H9 (cell line): ENCODE data around the gene TNNI3. TPM values are rescaled to one million over a fixed set of nuclear protein-coding genes. Genes with fewer than 3 reads are reported as not detected.
A peak's percentile ranks its signal among the peaks of the same experiment; 100 is the strongest.

Source experiments
- DNase-seq: peaks from one replicate; pipeline ENCODE4 v3.0.0-alpha.2; 2017
- H2AFZ ChIP-seq: one replicate; pipeline ENCODE4 v1.6.1; 2013; ENCODE audit warnings: mild to moderate bottlenecking, low read length, control low read depth, moderate library complexity
- H2AK5ac ChIP-seq: 2 replicates; pipeline ENCODE4 v1.6.1; 2013; ENCODE audit warnings: low read length, control low read depth, mixed read lengths; ENCODE audit not compliant: insufficient read length
- H2BK120ac ChIP-seq: one replicate; pipeline ENCODE4 v1.6.1; 2013; ENCODE audit warnings: low read depth, mild to moderate bottlenecking, low read length, control low read depth, inconsistent platforms; ENCODE audit not compliant: poor library complexity, severe bottlenecking
- H2BK12ac ChIP-seq: 2 replicates; pipeline ENCODE4 v1.6.1; 2013; ENCODE audit warnings: low read length, control low read depth, mixed read lengths, low read depth; ENCODE audit not compliant: insufficient read length
- H2BK15ac ChIP-seq: 2 replicates; pipeline ENCODE4 v1.6.1; 2013; ENCODE audit warnings: low read depth, low read length, control low read depth
- H2BK20ac ChIP-seq: one replicate; pipeline ENCODE4 v1.6.1; 2013; ENCODE audit warnings: low read depth, mild to moderate bottlenecking, low read length, control low read depth, inconsistent platforms; ENCODE audit not compliant: poor library complexity, severe bottlenecking
- H2BK5ac ChIP-seq: 2 replicates; pipeline ENCODE4 v1.6.1; 2013; ENCODE audit warnings: low read length, control low read depth, mixed read lengths; ENCODE audit not compliant: insufficient read length
- H3K14ac ChIP-seq: 2 replicates; pipeline ENCODE4 v1.6.1; 2013; ENCODE audit warnings: low read length, control low read depth; ENCODE audit not compliant: insufficient read depth
- H3K18ac ChIP-seq: 2 replicates; pipeline ENCODE4 v1.6.1; 2013; ENCODE audit warnings: low read depth, mild to moderate bottlenecking, mixed read lengths, low read length, control low read depth; ENCODE audit not compliant: insufficient read length
- H3K23ac ChIP-seq: 2 replicates; pipeline ENCODE4 v1.6.1; 2013; ENCODE audit warnings: low read length, control low read depth, mixed read lengths, low read depth; ENCODE audit not compliant: insufficient read length
- H3K23me2 ChIP-seq: 2 replicates; pipeline ENCODE4 v1.6.1; 2013; ENCODE audit warnings: low read depth, mild to moderate bottlenecking, mixed read lengths, low read length, control low read depth; ENCODE audit not compliant: insufficient read length, poor library complexity, severe bottlenecking
- H3K27ac ChIP-seq: 2 replicates; pipeline ENCODE4 v1.5.1; 2013; ENCODE audit warnings: low read length, control low read depth, mixed read lengths, low read depth; ENCODE audit not compliant: insufficient read length
- H3K27me3 ChIP-seq: 2 replicates; pipeline ENCODE4 v1.6.1; 2013; ENCODE audit warnings: low read length, control low read depth, inconsistent platforms; ENCODE audit not compliant: insufficient read depth
- H3K4ac ChIP-seq: 2 replicates; pipeline ENCODE4 v1.6.1; 2013; ENCODE audit warnings: low read depth, mild to moderate bottlenecking, control low read depth, inconsistent platforms, low read length, moderate library complexity
- H3K4me1 ChIP-seq: 2 replicates; pipeline ENCODE4 v1.6.1; 2013; ENCODE audit warnings: low read length, control low read depth, inconsistent platforms; ENCODE audit not compliant: insufficient read depth
- H3K4me2 ChIP-seq: 2 replicates; pipeline ENCODE4 v1.6.1; 2013; ENCODE audit warnings: low read length, control low read depth, mixed read lengths; ENCODE audit not compliant: insufficient read length, insufficient read depth
- H3K56ac ChIP-seq: 2 replicates; pipeline ENCODE4 v1.6.1; 2013; ENCODE audit warnings: low read depth, mild to moderate bottlenecking, mixed read lengths, low read length, control low read depth; ENCODE audit not compliant: insufficient read length
- H3K79me1 ChIP-seq: 2 replicates; pipeline ENCODE4 v1.6.1; 2013; ENCODE audit warnings: low read depth, mild to moderate bottlenecking, moderate library complexity, low read length, control low read depth, inconsistent platforms; ENCODE audit not compliant: insufficient read depth, poor library complexity, severe bottlenecking
- H3K79me2 ChIP-seq: 2 replicates; pipeline ENCODE4 v1.6.1; 2013; ENCODE audit warnings: low read length, control low read depth, inconsistent platforms; ENCODE audit not compliant: insufficient read depth
- H3K9ac ChIP-seq: 2 replicates; pipeline ENCODE4 v1.6.1; 2013; ENCODE audit warnings: low read length, control low read depth, mixed read lengths; ENCODE audit not compliant: insufficient read length; ENCODE audit errors: extremely low read depth
- H3K9me3 ChIP-seq: one replicate; pipeline ENCODE4 v1.6.1; 2013; ENCODE audit warnings: low read depth, low read length, inconsistent platforms; ENCODE audit not compliant: control insufficient read depth
- H3T11ph ChIP-seq: one replicate; pipeline ENCODE4 v1.6.1; 2013; ENCODE audit warnings: mild to moderate bottlenecking, low read length, control low read depth, inconsistent platforms
- H4K20me1 ChIP-seq: one replicate; pipeline ENCODE4 v1.6.1; 2013; ENCODE audit not compliant: control insufficient read depth, insufficient read length, insufficient read depth
- H4K5ac ChIP-seq: 2 replicates; pipeline ENCODE4 v1.6.1; 2013; ENCODE audit warnings: low read depth, mild to moderate bottlenecking, mixed read lengths, low read length, control low read depth; ENCODE audit not compliant: insufficient read length
- H4K8ac ChIP-seq: replicated peaks from 2 replicates; pipeline ENCODE4 v1.6.1; 2013; ENCODE audit warnings: low read length, control low read depth, mixed read lengths, low read depth; ENCODE audit not compliant: insufficient read length
- H4K91ac ChIP-seq: 2 replicates; pipeline ENCODE4 v1.6.1; 2013; ENCODE audit warnings: low read depth, mild to moderate bottlenecking, moderate library complexity, mixed read lengths, low read length, control low read depth; ENCODE audit not compliant: insufficient read length
- H3K27ac Mint-ChIP-seq, 3 experiments: 2 replicates in 2 of 3; 3 replicates in 1 of 3; pipeline ENCODE4 v1.8.0; 2020 to 2021; ENCODE audit warnings: mixed read lengths in 3 of 3, mild to moderate bottlenecking in 1 of 3, moderate library complexity in 1 of 3
- H3K27me3 Mint-ChIP-seq: 2 replicates; pipeline ENCODE4 v1.8.0; 2021; ENCODE audit warnings: low read depth, mild to moderate bottlenecking, moderate library complexity, mixed read lengths
- H3K36me3 Mint-ChIP-seq, 3 experiments: 2 replicates in 2 of 3; 3 replicates in 1 of 3; pipeline ENCODE4 v1.8.0; 2020 to 2021; ENCODE audit warnings: low read depth in 3 of 3, mixed read lengths in 3 of 3; ENCODE audit not compliant: insufficient read depth in 1 of 3
- H3K4me1 Mint-ChIP-seq, 2 experiments: 2 replicates each; pipeline ENCODE4 v1.8.0; 2020; ENCODE audit warnings: mixed read lengths in 2 of 2
- H3K4me3 Mint-ChIP-seq, 2 experiments: 2 replicates in 1 of 2; 3 replicates in 1 of 2; pipeline ENCODE4 v1.8.0; 2020 to 2021; ENCODE audit warnings: mild to moderate bottlenecking in 2 of 2, mixed read lengths in 2 of 2, moderate library complexity in 1 of 2
- H3K9me3 Mint-ChIP-seq, 2 experiments: 2 replicates in 1 of 2; 3 replicates in 1 of 2; pipeline ENCODE4 v1.8.0; 2020; ENCODE audit warnings: mild to moderate bottlenecking in 2 of 2, mixed read lengths in 2 of 2, moderate library complexity in 1 of 2
- WGBS: extraction: QIAGEN DNeasy Blood & Tissue Kit; methylation state at CpG from one replicate; pipeline ENCODE4 v1.1.7; 2013; ENCODE audit warnings: missing lambda C conversion rate, low lambda C conversion rate, mixed read lengths; ENCODE audit not compliant: insufficient read length; ENCODE audit errors: extremely low coverage; 5-methylcytosine and 5-hydroxymethylcytosine counted together
- total RNA-seq: library from RNA; stranded (reverse); gene quantifications from 2 replicates; pipeline ENCODE4 v1.2.1, GENCODE V29; 2021
- TF ChIP-seq, protein P1 (sequence below): fragments of 200-600 bp; sonication (generic); conservative IDR thresholded peaks from 3 replicates; pipeline ENCODE4 v1.8.0; 2021; ENCODE audit warnings: antibody characterized with exemption, mild to moderate bottlenecking

TNNI3 gene
- total RNA-seq, 1 experiment from 2014 or later = 36.9 TPM

DNA sequence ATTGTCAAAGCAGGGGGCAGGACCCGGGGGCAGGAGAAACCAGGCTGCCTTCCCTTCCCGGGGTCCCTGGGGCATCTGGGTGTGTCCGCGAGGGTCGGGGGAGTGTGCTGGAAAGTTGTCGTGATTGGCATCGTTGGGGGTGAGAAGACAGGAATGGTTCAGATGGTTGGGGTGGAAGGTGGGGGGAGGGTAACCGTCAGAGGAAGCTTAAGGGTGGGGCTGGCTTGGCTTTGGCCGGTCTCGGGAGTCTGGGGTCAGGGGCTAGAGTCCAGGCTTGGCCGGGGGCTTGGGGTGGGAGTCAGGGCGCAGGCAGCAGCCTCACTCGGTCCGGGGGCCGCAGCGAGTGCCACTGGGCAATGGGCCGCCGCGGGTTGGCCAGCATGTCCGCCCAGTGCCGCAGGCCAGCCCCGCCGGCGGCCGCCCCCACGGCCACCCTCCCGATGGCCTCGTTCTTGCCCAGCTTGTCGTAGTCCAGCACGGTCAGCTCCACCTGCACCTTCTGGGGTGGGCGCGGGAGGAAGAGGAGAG is 15.7 kb upstream of the TNNI3 start:
- peaks cover 23% of the 10 kb centered on the region for H3K23me2 ChIP-seq
- no peaks in the 10 kb centered on the region for H3K79me1 ChIP-seq
- no peak overlapping the region for H2BK12ac ChIP-seq
- H3K4ac ChIP-seq = no peak overlapping the region
- H2BK120ac ChIP-seq = no peak overlapping the region
- TF ChIP-seq, protein P1, sequence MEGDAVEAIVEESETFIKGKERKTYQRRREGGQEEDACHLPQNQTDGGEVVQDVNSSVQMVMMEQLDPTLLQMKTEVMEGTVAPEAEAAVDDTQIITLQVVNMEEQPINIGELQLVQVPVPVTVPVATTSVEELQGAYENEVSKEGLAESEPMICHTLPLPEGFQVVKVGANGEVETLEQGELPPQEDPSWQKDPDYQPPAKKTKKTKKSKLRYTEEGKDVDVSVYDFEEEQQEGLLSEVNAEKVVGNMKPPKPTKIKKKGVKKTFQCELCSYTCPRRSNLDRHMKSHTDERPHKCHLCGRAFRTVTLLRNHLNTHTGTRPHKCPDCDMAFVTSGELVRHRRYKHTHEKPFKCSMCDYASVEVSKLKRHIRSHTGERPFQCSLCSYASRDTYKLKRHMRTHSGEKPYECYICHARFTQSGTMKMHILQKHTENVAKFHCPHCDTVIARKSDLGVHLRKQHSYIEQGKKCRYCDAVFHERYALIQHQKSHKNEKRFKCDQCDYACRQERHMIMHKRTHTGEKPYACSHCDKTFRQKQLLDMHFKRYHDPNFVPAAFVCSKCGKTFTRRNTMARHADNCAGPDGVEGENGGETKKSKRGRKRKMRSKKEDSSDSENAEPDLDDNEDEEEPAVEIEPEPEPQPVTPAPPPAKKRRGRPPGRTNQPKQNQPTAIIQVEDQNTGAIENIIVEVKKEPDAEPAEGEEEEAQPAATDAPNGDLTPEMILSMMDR = no peak
- Mint-ChIP-seq H3K9me3 (peaks cover 0 to 8% of the 10 kb centered on the region in 2 experiments; a peak in 4 of 5 replicates), H3K4me3 (peak overlapping the region; percentile 66 to 92), H3K27me3 (peaks cover 84% of the 10 kb centered on the region), H3K27ac (peak overlapping the region in 1 of 3 experiments; percentile 74; a peak in 1 of 7 replicates), H3K36me3 (no peaks in the 10 kb centered on the region), H3K4me1 (peaks cover 29 to 45% of the 10 kb centered on the region in 2 experiments)
- no peak overlapping the region for H3K56ac ChIP-seq
- no peak overlapping the region for H2BK5ac ChIP-seq
- no peak overlapping the region for H4K5ac ChIP-seq
- no peak overlapping the region for H4K91ac ChIP-seq
- peak overlapping the region; percentile 32 for H3K4me2 ChIP-seq
- no peaks in the 10 kb centered on the region for H3K27me3 ChIP-seq
- no peak overlapping the region for H3K14ac ChIP-seq
- no peaks in the 10 kb centered on the region for H3K79me2 ChIP-seq
- peaks cover 2% of the 10 kb centered on the region; the same call in 1 of the 2 replicates for H3K4me1 ChIP-seq
- no peak overlapping the region for H2BK20ac ChIP-seq
- H2AK5ac ChIP-seq = no peak overlapping the region
- H3T11ph ChIP-seq = no peak overlapping the region
- H2BK15ac ChIP-seq = no peak overlapping the region
- WGBS = no CpG with 5 or more reads among the region's 32 CpGs
- H2AFZ ChIP-seq = no peak overlapping the region
- DNase-seq = no peak
- no peaks in the 10 kb centered on the region for H4K20me1 ChIP-seq
- H4K8ac ChIP-seq = no peak overlapping the region
- no peak overlapping the region for H3K23ac ChIP-seq
- H3K9ac ChIP-seq = no peak overlapping the region
- no peak overlapping the region for H3K27ac ChIP-seq
- no peaks in the 10 kb centered on the region for H3K9me3 ChIP-seq
- H3K18ac ChIP-seq = no peak overlapping the region
